C4-2B (cell line): ENCODE data around the gene MCM6.

Source experiments
- H3K27ac ChIP-seq: fragments of 450-650 bp; 2 replicates; pipeline ENCODE4 v1.5.1; 2017
- ZFX ChIP-seq: fragments of 450-650 bp; IDR thresholded peaks from 2 replicates; pipeline ENCODE4 v1.6.1; 2017
- TF ChIP-seq, protein P1 (sequence below): fragments of 450-650 bp; conservative IDR thresholded peaks from 2 replicates; pipeline ENCODE4 v1.5.1; 2017; ENCODE audit warnings: mild to moderate bottlenecking

Gene MCM6

DNA sequence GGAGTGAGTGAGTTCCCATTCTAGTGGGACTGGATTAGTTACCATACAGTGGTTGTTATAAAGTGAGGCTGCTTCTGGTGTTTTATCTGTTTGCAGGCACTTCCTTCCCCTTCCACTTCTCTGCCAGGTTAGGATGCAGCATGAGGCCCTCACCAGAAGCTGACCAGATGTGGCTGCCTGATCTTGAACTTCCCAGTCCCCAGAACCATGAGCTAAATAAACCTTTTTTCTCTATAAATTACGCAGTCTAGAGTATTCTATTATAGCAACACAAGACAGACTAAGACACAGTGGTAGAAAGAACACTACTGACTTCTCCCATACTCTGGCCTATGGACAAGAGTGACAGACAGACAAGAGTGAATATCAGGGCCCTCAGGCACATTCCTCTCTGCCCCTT, 53.4 kb downstream of the MCM6 start:
- no peak overlapping the region for H3K27ac ChIP-seq
- TF ChIP-seq ZFX: no peak
- TF ChIP-seq, protein P1, sequence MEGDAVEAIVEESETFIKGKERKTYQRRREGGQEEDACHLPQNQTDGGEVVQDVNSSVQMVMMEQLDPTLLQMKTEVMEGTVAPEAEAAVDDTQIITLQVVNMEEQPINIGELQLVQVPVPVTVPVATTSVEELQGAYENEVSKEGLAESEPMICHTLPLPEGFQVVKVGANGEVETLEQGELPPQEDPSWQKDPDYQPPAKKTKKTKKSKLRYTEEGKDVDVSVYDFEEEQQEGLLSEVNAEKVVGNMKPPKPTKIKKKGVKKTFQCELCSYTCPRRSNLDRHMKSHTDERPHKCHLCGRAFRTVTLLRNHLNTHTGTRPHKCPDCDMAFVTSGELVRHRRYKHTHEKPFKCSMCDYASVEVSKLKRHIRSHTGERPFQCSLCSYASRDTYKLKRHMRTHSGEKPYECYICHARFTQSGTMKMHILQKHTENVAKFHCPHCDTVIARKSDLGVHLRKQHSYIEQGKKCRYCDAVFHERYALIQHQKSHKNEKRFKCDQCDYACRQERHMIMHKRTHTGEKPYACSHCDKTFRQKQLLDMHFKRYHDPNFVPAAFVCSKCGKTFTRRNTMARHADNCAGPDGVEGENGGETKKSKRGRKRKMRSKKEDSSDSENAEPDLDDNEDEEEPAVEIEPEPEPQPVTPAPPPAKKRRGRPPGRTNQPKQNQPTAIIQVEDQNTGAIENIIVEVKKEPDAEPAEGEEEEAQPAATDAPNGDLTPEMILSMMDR: no peak

DNA sequence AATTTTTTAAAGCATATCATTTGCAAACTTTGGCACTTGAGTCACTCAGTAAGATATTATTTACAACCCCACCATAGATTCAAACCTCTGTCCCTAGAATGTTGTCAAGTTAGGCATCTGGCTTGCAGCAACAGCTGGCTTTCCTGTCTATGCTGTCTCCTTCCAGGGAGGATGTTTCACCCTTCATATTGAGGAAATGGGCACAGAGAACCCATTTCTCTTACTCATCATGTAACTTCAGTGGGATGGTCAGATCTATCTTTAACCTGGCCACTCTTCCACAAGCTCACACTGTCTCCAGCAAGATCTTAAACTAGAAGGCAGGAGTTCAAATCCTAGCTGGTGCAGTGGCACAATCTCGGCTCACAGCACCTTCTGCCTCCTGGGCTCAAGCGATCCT, 55.1 kb downstream of the MCM6 start:
- no peak overlapping the region for H3K27ac ChIP-seq
- no peak for TF ChIP-seq ZFX
- TF ChIP-seq, protein P1: no peak

DNA sequence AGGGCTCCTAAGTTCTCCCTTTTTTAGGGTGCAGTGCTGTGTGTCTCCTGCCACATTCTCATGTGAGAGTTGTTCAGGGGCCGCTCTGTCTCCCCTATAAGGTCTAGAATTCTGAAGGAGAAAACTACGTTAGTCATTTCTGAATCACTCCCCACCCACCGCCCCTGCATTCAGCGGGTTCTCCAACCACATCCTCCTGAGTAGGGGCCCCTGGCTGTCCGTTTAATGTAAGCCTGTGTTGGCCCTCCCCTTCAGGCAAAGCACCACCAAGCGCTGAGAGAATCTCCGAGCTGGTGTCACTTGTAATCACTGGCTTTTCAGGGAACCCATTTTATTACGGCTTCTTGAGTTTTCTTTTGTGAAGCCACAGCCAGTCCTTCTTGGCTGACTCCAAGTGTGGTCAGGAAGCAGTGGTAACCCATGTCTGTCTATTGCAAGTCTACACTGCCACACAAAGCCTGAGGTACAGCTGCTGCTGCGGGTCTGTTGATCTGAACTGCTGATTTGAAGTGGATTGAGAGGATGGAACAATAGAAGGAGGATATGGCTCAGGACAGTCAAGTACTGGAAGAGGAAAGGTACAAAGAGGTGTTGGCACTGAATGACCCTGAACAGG, 56.1 kb downstream of the MCM6 start:
- no peak for TF ChIP-seq ZFX
- TF ChIP-seq, protein P1: no peak
- no peak overlapping the region for H3K27ac ChIP-seq

DNA sequence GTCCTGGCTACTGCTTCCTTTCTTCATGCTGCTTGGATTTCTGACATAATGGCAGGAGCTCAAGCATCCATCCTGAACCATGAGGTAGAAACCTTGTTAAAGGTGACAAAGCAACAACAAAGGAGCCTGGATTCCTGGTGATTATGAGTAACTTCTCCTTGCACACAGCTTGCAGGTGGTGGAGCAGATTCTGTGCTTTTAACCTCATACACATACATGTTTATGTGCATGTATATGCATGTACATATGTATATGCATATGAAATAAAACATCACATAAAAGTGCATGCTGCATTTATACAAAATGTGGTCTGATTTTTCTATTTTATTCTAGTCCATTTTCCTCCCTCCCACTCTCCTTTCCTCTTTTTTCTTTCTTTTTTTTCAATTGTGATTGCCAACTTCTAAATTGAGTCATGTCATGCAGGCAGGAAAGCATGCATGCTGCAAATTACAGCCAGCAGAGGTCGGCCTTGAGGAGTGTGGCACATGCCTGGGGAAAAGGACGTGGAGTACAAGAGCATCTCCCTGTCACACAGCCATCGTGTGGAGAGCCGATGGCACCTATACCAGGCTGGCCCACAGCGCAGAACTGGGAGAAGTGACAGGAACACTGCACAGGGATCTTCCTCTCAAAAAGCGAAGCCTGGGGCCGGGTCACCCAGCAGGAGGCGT, 57.2 kb downstream of the MCM6 start:
- TF ChIP-seq, protein P1: peak; percentile 67
- TF ChIP-seq ZFX: no peak
- H3K27ac ChIP-seq: no peak overlapping the region

DNA sequence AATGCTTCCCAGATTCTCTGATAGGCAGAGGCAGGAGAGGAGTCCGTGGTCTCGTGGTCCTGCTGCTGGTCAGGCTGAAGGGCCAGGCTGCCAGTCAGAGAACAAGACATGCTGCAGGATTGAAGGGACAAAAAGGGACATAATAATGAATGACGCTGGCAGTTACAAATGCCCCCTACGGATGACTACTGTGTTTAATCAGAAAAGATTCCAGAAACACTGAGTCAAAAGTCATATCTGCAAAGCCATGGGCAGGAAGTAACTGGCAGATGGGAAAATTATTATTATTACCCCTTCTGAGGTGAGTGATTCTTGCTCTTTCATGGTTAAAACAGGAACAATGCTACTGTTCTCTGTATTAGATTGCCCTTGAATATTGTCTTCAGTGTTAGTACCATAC, 58.3 kb downstream of the MCM6 start:
- TF ChIP-seq, protein P1: no peak
- no peak for TF ChIP-seq ZFX
- no peak overlapping the region for H3K27ac ChIP-seq

DNA sequence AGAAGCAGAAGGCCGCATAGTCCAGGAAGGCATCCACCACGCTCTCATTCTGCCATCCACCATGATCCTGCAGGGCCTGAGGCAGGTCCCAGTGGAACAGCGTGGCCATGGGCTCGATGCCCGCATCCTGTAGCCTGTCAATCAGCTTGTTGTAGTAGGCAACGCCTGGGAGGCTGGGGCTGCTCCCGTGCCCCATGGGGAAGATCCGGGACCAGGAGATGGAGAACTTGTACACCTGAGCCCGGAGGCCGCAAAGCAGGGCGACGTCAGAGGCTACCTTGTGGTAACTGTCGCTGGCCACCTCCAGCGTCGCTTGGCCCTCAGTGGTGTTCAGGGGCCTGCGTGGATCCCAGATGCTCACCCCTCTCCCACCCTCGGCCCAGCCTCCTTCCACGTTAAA, 58.8 kb downstream of the MCM6 start:
- no peak overlapping the region for H3K27ac ChIP-seq
- TF ChIP-seq, protein P1: no peak
- no peak for TF ChIP-seq ZFX

DNA sequence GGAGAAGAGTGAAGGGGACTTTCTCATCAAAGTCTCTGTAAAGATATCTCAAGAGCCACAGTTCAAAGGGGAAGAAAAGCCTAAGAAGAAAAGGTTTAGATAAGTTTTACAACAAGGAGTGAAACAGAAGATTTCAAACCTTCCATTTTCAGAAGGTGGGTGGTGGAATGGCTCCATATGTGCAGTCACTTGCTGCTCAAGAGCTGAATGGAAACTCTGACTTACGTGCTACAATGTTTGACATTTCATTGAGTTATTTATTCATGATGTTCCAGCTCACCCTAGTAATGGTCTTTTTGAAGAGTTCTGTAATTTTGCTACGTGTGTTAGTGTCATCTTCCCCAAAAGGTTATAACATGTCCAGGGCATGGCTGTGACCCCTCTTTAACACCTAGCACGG, 61.0 kb downstream of the MCM6 start:
- no peak overlapping the region for H3K27ac ChIP-seq
- TF ChIP-seq ZFX: no peak
- TF ChIP-seq, protein P1: no peak
